Measurements from ENCODE around the gene PRRT2. TPM values are rescaled to one million over a fixed set of nuclear protein-coding genes. Genes with fewer than 3 reads are reported as not detected.

The PRRT2 gene
- total and polyA plus RNA-seq, 2 donors (not counting 3 experiments of a cell fraction or from before 2014, with no cell fraction given) = 3.3 TPM

GRCh38 chr16:29805232-29806098, 6.5 kb upstream of the PRRT2 start:
- BruUV-seq (replicated peaks) = no TSS peak

GRCh38 chr16:29806099-29806579, 5.9 kb upstream of the PRRT2 start, which contains the start of gene MAZ:
Gene MAZ, plus strand, starts transcription at chr16:29806529. Its CDS starts 173 bp downstream, at chr16:29806702.
- H3K79me2 ChIP-seq (ENCODE audit: control insufficient read depth, insufficient read depth, low read length) = peaks cover 29% of the 10 kb centered on the region
- H3K27ac ChIP-seq (ENCODE audit: insufficient read depth, low read depth, low read length) = peak within 1 kb of the TSS; percentile 68
- H2AFZ ChIP-seq (ENCODE audit: low read depth, low read length) = peak within 1 kb of the TSS; percentile 31
- intact Hi-C loops (cut with micrococcal nuclease) = loop anchor here (5.0 kb wide), 2 partner anchors 104 to 166 kb away; partner anchors contain the start of gene TAOK2
- FAIRE-seq (no peak), DNase-seq (ENCODE audit: low read depth, low spot score) (no peak)
- ChIA-PET CTCF (interaction anchor here (0.7 to 3.7 kb wide), 4 partner anchors 10 to 106 kb away, joined by 3 to 163 read pairs (median 4); partner anchors contain the start of gene PAGR1), POLR2A (interaction anchor here (0.6 kb wide), 2 partner anchors 42 to 98 kb away, joined by 3 to 4 read pairs; no protein-coding TSS in a partner anchor)
- H3K4me2 ChIP-seq (ENCODE audit: insufficient read depth, low read length) = peak within 1 kb of the TSS; percentile 71
- TF ChIP-seq EZH2 (IDR thresholded peaks at IDR 0.05; ENCODE audit: borderline replicate concordance, low read depth, low read length, severe bottlenecking) (no peak), CTCF (IDR thresholded peaks at IDR 0.05; ENCODE audit: extremely low read depth in 1 of 2, insufficient read depth in 1 of 2, low read depth in 1 of 2, low read length in 2 of 2) (no peak)
- H3K36me3 ChIP-seq (ENCODE audit: control insufficient read depth in 2 of 2, extremely low read depth in 1 of 2, insufficient read depth in 2 of 2, low read length in 2 of 2) = peaks cover 8 to 14% of the 10 kb centered on the region in 2 experiments
- no peaks in the 10 kb centered on the region for H4K20me1 ChIP-seq (replicated peaks; ENCODE audit: control insufficient read depth, extremely low read depth, insufficient read depth, low read length)
- no peaks in the 10 kb centered on the region for H3K27me3 ChIP-seq (ENCODE audit: control insufficient read depth in 2 of 2, insufficient read depth in 2 of 2, low read length in 2 of 2)
- H3K9me1 ChIP-seq (replicated peaks; ENCODE audit: control insufficient read depth, extremely low read depth, insufficient read depth, low read length) = no peaks in the 10 kb centered on the region
- peak within 1 kb of the TSS; percentile 60 for H3K9ac ChIP-seq (replicated peaks; ENCODE audit: extremely low read depth, insufficient read depth, low read length)
- H3K9me3 ChIP-seq (replicated peaks; ENCODE audit: control insufficient read depth, insufficient read depth, low read length) = no peaks in the 10 kb centered on the region
- dilution Hi-C loops (cut with MboI; ENCODE audit: extremely low pct_ligation_motif_present, low sequenced_read_pairs) = loop anchor here (10.0 kb wide), 1 partner anchor 189 kb away; the partner anchor contains the start of genes HIRIP3 and INO80E
- H3K4me1 ChIP-seq (ENCODE audit: control insufficient read depth, extremely low read depth, insufficient read depth, low read length) = peaks cover 35% of the 10 kb centered on the region
- no TSS peak for BruUV-seq (replicated peaks)
- peak within 1 kb of the TSS; percentile 42 to 72 (median 62) for H3K4me3 ChIP-seq (replicated peaks in 1 of 3; ENCODE audit: insufficient read depth in 1 of 3, low read depth in 1 of 3, low read length in 3 of 3)

More at GRCh38 chr16:29805232-29806098, 6.5 kb upstream of the PRRT2 start:
- Histone ChIP-seq H3K36me3 (ENCODE audit: control insufficient read depth in 2 of 2, extremely low read depth in 1 of 2, insufficient read depth in 2 of 2, low read length in 2 of 2) (peaks cover 12 to 14% of the 10 kb centered on the region in 2 experiments), H3K4me1 (ENCODE audit: control insufficient read depth, extremely low read depth, insufficient read depth, low read length) (peaks cover 30% of the 10 kb centered on the region), H3K9me1 (replicated peaks; ENCODE audit: control insufficient read depth, extremely low read depth, insufficient read depth, low read length) (no peaks in the 10 kb centered on the region), H3K79me2 (ENCODE audit: control insufficient read depth, insufficient read depth, low read length) (peaks cover 29% of the 10 kb centered on the region), H3K4me2 (ENCODE audit: insufficient read depth, low read length) (peak overlapping the region; percentile 53), H4K20me1 (replicated peaks; ENCODE audit: control insufficient read depth, extremely low read depth, insufficient read depth, low read length) (no peaks in the 10 kb centered on the region), H3K27ac (ENCODE audit: insufficient read depth, low read depth, low read length) (peak overlapping the region; percentile 68), H3K4me3 (replicated peaks in 1 of 3; ENCODE audit: insufficient read depth in 1 of 3, low read depth in 1 of 3, low read length in 3 of 3) (peak overlapping the region; percentile 52 to 61 (median 58)), H3K27me3 (ENCODE audit: control insufficient read depth in 2 of 2, insufficient read depth in 2 of 2, low read length in 2 of 2) (no peaks in the 10 kb centered on the region), H2AFZ (ENCODE audit: low read depth, low read length) (peak overlapping the region; percentile 42), H3K9me3 (replicated peaks; ENCODE audit: control insufficient read depth, insufficient read depth, low read length) (no peaks in the 10 kb centered on the region), H3K9ac (replicated peaks; ENCODE audit: extremely low read depth, insufficient read depth, low read length) (peak overlapping the region; percentile 80)
- FAIRE-seq = peak; percentile 94
- intact Hi-C loops (cut with micrococcal nuclease) (loop anchor here (1.0 to 5.0 kb wide), 3 partner anchors 15 to 167 kb away; partner anchors contain the start of genes KIF22 and TAOK2), dilution Hi-C loops (cut with MboI; ENCODE audit: extremely low pct_ligation_motif_present, low sequenced_read_pairs) (loop anchor here (10.0 kb wide), 1 partner anchor 189 kb away; the partner anchor contains the start of genes HIRIP3 and INO80E)
- peak; percentile 72 for TF ChIP-seq POLR2A (IDR thresholded peaks at IDR 0.05; ENCODE audit: low read depth, low read length)
- TF ChIP-seq MYC (IDR thresholded peaks at IDR 0.05; ENCODE audit: low read depth, low read length) = peak; percentile 93
- no peak for TF ChIP-seq MAX (IDR thresholded peaks at IDR 0.05; ENCODE audit: insufficient read depth, insufficient read length)
- TF ChIP-seq POLR2AphosphoS5 (IDR thresholded peaks at IDR 0.05; ENCODE audit: insufficient read depth, low read depth, low read length) = peak; percentile 97
- ChIA-PET POLR2A (interaction anchor here (0.6 kb wide), 2 partner anchors 43 to 99 kb away, joined by 3 to 4 read pairs; no protein-coding TSS in a partner anchor), CTCF (interaction anchor here (0.7 to 3.7 kb wide), 7 partner anchors 10 to 105 kb away, joined by 3 to 163 read pairs (median 6); partner anchors contain the start of genes KIF22 and PAGR1)
- DNase-seq (ENCODE audit: low read depth, low spot score) = peak; percentile 97

All from endothelial cell of umbilical vein (primary cell).